ENCODE data around the gene PARD3B. TPM values are rescaled to one million over a fixed set of nuclear protein-coding genes. Genes with fewer than 3 reads are reported as not detected.
A peak's percentile ranks its signal among the peaks of the same experiment; 100 is the strongest.

The PARD3B gene
- polyA plus RNA-seq, 1 donor = 37.4 TPM

DNA sequence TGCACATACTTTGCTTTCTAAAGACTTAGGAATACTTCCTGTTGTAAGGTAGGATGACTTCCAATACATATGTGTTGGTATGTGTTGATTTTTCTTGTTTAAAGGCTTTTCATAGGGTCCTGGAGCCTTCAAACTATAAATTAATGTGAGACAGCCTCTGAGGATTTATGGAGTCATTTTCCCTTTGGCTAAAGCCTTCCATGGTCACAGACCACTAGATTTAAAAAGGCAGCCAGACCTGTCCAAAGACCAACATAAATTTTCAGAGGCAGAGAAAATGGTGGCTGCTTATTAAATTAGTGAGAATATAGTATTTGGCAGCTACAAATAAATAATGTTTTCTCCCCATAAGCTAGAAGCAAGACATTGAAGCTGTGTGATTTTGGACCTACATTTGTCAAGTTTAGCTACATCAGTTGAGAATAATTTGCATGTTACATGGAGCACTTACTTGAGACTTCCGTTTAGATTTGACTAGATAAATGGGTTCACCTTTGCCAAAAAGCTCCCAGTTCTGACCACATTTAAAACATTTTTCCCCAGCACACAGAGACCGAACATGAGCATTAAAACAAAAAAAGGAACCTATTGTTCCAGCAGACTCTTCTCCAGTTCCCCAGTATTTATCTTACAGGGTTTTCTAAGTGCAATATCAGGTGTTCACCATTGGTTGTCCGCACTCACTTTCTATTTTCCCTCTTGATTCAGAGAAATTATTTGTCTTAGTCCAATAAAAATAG lies 402.9 kb downstream of the PARD3B start:
- no peak for DNase-seq

DNA sequence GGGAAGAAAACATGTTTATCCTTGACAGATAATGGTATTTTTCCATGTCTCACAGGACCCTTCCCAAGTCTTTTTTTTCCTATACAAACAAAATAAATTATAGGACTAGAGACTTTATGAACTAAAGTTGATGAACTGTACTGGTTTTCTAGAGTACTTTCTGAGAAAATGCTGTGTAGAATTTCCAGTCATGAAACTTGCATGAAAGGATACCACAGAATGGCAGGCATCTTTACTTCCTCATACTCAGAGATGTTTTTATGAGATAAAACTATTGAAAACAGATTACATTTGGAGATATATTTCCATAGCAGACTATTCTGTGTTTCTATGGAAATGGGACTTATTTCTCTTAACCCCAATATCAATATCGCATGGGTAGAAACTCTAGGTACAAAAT lies 403.5 kb downstream of the PARD3B start:
- no peak for DNase-seq

DNA sequence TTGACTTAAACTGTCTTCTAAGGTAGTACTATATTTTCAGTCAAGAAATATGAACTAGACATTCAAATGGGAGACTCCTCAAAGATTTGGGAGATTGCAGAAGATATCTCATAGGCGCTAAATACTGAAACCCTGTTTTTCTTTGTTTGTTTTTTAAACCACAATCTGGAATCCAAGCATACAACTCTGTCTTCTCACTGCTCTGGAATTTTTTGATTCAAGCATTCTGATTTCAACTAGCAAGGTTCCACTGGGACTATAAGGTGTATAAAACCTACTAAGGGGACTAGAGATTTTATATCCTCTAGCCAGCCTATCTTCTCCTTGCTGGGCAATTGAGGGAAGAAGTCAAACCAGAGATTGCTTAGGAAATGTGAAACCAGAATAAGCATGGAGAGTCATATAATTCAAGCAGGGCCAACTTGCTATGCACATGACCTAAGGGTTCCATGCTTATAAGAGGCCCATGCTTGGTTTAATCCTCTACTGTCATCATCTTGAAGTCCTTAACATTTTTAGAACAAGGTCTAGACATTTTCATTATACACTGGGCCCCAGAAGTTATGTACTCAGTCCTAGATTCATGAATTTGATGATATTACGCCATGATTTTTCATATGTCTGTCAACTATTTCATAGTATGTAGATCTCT lies 405.5 kb downstream of the PARD3B start:
- DNase-seq = no peak

DNA sequence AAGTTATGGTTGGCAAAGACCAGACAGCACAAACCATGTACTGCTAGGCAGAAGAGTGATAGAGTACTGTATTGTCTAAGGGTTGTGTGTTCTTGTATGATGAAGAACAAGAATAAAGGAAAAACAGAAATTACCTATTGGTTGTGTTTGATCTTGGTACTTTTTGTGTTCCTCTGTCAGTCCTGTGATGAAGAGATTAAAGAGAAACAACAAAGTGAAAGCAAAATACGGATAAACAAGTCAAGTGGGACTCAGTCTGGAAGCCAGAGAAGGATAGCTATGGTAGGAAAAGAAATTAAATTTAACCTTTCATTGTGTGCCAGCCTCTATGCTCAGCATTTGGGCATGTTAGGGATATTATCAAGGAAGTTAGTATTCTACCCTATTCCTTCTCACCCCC lies 413.1 kb downstream of the PARD3B start:
- no peak for DNase-seq

DNA sequence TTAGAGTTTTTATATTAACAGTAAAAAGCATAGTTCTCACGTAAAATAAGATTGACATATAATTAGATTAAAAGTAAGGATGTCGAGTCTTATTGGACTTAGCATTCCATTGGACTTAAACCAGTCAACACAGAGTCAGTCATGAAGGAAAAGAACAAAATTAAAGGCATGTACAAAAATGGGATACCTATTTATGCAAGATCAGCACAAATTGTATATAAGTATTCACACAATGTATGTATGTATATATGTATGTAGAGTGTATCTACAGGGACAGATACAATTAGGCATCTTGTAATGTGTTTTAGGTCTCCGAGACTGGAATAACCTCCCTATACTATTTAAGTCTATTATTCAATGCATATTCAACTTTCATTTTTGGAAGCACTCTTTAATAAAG lies 419.1 kb downstream of the PARD3B start:
- no peak for DNase-seq

DNA sequence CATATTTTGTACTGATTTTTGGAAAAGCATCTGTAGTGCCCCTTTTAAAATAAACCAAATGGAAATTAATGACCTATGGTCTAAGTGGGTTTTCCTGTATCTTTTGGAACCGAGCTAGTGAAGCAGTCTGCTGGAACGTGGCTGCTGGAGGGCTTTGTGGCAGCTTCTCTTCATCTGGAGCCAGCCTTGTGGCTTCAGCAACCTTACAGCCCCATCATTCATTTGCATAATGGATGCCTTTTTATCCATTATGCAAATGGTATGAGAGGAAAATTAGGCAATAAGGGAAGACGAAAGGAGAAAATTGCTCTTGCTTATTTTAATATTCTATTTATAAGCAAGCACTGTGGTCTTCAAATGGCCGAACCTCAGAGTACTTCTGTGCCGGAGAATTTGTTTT lies 421.0 kb downstream of the PARD3B start:
- DNase-seq = no peak

DNA sequence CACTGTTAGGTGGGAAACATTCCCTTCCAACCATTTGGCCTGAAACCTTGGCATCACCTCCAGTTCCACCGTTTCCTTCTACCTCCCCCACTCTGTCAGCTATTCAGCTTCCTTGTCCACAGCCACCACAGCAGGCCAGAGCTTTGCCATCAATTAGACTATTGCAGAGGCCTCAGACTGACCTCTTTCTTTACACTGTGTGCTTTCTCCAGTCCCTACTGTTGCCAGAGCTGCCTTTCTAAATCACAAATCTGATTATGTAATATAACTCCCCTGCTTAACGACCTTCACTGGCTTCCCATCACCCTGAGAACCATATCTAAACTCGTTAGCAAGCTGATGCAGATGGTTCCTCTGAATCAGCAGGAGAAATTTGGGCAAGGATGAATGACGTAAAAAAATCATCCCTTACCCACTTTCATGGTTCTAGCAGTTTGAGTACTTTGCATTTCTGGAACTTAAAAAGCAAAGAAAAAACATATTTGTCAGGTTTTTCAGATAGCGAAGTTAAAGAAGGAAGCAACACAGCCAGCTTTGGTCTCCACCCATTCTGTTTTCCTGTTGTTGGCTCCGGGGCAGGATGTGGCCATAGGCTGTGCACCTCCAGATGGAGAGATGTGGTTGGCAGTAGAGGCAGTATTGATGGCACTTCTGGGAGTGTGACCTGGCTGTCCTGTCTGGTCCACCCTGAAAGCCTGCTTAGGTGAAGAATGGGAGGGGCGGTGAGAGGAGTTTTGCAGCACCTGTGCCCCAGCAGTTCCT lies 422.1 kb downstream of the PARD3B start:
- no peak for DNase-seq

DNA sequence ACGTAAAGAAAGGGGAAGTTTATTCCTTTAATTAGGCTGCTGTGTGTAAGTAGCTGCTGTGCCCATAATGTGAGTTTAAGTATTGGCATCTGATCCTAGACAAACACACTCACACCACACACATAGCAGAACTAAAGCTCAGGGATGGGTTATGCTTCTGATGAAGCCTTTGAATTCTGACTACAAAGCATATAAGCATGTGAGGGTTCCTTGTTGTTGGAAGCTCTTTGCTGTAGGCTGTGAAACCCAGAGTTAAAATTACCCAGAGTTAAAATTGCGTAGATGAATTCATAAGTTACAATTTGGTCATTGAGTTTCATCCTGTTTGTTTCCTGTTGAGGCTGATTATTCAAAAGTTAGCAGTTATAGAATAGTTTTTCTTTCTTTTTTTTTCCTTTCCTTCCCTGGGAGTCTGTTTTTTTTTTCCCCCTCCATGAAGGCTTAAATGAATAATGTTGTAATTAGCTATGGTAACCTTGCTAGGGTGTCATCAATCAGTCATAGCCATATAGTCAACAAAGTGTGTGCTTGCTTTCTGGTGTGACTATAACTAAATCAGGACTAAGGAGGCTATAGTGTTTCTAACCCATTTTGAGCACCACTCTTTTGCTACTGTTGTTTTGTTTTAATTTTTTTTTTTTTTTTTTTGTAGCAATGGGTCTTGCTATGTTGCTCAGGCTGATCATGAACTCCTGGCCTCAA lies 426.1 kb downstream of the PARD3B start:
- no peak for DNase-seq

DNA sequence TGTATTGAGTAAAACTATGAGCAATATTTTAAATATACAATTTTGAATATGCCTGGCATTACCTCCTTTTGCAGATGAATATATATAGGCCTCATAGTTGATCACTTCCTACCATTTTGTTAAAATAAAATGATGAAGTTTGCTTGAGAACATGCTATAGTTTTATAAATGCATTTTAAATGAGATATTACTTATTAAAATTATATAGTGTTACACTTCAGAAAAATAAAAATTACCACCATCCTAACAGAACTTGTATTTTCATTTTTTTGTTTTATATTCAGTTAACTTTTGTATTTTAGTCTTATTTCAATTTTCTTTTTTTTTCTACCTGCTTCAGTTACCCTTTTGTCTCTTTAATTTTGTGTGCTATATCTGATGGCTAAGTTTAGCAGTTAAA lies 426.9 kb downstream of the PARD3B start:
- DNase-seq = no peak

DNA sequence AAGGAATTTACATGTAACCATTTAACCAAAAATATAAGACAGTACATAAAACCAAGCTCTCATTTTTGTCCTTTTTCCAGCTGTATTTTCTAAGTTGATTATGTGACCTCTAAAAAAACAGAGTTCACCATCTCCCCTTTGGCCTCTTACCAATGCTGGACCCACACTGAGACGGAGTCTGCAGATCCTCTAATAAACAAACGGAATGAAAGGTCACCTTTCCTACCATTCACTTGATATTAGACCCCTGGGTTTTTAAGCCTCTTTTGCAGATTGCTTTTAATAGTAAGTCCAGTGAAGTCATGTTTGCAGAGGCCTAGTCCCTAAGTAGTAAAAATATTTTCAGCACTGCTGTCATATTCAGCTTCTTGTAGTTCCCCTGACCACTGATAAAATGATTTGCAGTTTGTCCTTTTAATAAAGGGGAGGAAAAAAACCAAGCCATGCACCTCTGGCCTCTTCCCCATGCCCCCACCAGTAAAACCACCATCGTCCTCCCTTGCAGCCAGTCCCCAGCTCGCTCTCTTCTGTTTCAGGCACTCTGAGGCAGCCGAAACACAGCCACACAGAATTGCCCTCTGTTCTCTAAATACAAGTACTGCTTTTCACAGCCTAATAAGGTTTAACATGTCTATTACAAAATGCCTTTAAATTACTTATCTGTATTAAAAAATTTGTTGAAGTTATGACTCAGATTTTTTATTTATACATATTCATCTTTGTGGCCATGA lies 427.5 kb downstream of the PARD3B start:
- DNase-seq = no peak

DNA sequence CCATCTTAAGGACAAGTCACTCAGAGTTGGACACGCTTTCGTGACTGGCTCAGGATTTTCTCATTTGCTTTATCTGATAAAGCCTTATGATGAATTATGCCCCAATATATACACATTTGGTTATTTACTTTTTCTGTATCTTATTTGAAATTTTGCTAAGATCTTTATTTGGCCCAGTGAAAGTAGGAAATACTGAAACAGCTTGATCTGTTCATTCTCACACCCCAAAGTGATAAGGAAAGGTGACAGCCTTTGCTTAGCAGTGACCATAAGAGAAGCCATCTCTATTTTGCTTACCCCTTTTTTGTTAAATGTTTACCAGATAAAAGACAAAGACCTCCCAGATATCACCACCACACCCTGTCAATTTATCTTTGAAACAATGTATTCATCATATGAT lies 428.3 kb downstream of the PARD3B start:
- no peak for DNase-seq

DNA sequence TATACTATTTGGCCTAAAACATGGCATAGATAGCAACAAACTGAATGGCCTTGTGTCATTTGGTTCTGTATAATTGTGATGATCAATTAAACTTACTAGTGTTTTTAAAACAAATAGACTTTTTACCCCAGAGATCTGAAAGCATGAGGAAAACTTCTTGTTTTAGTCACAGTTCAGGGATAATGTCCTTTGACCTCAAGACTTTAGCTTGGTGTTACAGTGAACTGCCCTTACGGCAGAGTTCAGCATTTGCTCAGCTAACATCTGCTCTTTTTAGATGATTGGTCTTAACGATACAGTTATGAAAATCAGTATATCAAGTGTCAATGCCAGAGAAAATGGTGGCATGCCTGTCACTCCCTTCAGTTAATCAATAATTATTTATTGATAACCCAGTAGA lies 429.2 kb downstream of the PARD3B start:
- DNase-seq = no peak

DNA sequence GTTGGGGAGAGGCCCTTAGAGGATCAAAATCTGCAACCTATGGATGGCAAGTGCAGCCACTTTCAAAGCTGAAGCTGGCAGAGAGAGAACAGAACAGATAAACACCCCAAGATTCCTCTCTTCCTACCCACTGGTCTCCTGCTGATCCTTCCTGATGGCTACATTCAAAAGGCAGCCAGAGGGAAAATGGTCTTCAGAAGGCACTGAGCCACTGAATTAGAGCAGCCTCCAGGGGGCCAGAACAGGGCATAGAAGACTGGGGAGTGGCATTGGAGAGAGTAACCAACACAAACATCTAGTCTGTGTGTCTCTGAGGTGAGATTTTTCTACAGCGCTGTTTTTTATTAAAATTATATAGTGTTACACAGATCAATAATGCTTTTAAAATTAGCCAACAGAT lies 432.6 kb downstream of the PARD3B start:
- DNase-seq = no peak

DNA sequence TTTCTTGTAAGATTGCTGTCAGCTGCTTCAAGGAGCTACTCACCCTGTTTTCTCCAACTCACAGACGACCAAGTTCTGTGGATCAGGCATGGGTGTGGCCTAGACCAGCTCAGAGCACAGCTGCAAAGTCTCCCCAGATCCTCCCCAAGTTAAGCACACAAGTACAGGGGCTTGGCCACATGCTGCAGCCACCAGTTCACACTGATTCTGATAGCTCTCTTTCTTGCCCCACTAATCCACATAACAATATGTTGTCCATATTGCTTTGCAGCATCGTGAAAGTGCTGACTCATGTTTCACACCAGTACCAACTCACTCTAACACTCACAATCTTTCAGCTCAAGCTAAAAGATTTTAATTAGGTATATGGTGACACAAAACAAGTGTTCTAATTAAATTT lies 437.0 kb downstream of the PARD3B start:
- no peak for DNase-seq

DNA sequence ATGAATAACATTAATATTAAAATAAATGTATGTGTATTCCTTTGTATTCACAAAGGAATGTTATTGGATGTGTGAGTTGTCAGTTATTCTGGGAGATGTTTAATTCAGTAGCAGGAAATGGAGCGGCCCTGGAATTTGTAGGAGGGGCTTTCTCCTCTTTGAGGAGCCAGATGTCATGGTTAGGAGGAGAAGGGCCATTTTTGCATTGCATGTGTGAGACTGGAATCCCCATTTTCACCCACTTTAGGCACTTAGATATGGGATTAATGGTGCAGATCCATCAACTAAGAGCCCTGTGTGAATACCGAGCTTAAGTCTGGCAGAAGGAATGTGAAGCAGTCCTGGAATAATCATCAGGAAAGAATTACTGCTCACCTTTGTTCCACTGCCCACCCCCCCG lies 439.2 kb downstream of the PARD3B start:
- DNase-seq = peak; percentile 24

DNA sequence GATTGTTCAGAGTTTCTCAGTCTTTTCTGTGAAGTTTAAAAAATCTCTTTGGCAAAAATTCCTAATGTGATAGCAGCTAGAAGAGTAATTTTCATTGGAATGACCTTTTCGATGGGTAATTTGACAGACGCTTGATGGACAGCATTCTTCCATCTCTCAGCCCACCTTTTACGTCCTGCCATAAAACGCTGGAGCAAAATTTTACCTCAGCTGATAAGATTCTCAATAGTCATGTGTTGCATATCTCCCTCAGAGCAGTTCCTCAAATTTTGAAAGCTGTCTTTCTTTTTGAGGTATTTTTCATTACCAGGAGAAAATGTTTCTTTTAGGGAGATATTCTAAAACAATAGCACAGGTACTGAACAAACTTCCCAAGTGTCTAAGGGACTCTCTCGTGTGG lies 441.4 kb downstream of the PARD3B start:
- DNase-seq = no peak

DNA sequence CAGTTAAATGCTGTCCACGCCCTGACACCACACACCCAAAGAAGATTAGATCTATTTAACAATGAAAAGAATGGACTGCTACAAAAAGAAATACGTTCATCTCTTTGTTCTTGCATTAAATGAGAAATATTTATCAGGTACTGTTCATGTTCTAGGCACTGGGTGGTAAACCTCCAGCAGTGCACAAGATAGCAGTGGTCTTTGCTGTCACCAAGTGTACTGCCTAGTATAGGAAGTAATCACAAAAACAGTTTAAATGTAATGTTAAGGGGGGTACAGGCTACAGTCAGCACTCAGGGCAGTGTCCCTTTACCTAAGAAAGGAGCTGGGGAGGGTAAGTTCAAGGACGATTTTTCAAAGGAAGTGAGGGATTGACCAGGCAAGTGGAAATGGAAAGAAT lies 443.6 kb downstream of the PARD3B start:
- no peak for DNase-seq

DNA sequence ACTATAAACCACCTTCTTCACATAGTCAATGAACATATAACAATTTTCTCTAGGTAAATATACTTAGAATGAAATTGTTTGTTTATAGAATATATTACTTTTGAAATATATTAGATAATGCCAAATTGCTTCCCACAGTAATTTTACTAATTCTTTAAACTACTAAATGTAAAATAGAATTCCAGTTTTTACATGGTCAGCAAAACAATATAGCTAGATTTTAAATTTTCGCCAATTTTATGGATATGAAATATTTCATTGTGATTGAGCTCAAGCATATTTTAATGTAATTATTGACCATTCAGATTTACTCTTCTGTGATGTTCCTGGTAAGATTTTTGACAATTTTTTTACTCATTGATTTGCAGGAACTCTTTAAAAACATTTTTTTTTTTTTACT lies 444.6 kb downstream of the PARD3B start:
- DNase-seq = no peak

DNA sequence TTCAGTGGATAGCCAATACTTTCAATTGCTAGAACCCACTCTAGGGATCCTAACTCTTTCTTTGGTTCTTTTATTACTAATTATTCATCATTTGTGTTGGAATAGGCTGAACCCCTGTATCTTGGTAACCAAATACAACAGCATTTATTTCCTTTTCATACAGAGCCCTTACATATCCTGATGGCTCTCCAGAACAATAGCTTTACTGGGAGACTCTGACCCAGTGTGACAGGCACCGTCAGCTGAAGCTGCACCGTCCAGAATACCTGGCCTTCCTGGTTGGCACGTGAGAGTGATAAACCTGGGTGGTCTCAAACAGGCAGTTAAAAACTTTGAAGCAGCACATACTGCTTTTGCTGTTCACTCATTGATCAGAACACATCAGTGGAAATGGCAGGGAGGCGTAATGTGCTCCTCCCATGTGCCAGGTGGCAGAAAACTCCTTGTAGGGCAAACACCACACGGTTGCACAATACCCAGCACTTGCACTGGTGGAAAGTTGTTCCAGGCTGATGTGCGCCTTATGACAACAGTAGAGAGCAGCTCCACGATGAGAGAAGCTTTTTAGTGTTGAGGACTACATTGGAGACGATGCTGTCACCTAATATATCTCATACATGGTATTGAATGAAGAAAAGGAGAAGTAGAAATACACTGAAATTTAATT lies 456.2 kb downstream of the PARD3B start:
- DNase-seq = no peak

DNA sequence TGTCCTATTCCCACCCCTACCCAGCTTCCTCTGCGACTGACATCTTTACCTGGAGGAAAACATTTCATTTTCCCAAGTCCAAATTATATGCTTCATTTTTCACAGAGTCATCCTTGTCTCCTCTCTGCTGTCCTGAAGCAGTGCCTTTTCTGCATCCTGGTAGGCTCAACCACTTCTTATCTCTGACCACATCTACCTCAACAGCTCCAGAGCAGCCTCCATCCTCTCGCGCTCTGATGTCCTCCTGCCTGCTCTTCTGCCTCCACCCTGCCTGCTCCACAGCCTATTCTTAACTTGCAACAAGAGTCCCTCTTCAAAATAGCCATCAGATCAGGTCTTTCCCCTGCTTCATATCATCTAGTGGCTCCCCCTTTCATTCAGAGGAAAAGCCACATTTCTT lies 457.1 kb downstream of the PARD3B start:
- DNase-seq = no peak

DNA sequence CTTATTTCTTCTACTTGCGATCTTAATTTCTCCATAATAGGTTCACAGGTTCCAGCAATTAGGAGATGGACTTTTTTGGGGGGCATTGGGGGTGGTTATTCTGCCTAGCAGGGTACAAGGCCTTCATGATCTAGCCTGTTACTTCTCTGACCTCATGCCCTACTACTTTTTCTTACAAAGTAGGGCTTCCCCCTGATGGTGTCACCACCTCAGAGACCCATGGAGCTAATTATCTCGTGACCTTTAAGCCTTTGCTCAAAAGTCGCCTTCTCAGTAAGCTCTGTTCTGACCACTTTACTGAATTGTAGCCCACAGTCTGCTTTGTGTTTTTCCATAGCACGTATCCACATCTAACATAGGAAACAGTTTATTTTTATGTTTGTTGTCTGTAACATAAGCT lies 458.0 kb downstream of the PARD3B start:
- DNase-seq = no peak

DNA sequence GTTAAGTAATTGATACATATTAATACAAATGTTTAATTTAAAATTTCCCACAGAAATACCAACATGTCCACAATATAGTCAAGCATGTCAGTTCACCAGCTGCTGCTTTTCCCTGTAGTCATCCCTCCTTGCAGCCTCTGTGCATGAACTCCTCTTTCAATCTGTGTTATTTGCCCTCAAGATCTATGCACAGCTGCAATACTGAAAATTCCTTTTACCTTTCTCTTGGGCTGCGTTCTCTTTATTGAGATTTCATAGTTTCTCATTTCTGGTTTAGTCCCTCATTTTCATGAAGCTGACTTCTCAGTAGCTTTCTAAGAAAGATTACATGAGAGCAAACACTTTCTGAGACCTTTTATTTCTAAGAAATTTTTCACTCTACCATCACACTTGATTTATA lies 464.9 kb downstream of the PARD3B start:
- no peak for DNase-seq

All from left kidney (tissue), 2 donors.